NCI-H526 (cell line): ENCODE data around the gene RASL12.
"Not testable (repeated sequence)": the region's sequence is repeated elsewhere in the genome, so short reads cannot be mapped to it uniquely, and the experiment has no call there.

Source experiments
- DNase-seq, 2 experiments: peaks; one replicate each; lab custom pipeline; 2025; lab: John Stamatoyannopoulos, UW

RASL12 gene

DNA sequence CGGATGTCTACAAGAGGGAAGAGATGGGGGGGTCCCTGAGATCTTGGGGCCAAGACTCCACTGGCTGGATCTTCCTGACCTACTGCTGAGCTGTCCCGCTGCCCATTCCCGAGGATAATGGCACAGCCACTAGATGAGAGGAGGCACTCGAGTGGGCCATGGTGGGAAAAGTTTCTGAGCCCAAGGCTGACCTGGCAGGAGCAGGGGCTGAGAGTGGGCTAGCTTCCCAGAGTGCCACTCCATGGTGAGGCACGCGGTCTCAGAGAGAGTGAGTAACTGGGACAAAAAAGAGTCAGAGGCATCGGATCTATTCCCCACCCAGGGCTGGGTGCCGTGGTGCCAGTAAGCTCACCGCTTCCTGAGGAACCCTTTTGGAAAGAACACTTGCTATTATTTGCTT is 11.7 kb downstream of the RASL12 start:
- no peak for DNase-seq

DNA sequence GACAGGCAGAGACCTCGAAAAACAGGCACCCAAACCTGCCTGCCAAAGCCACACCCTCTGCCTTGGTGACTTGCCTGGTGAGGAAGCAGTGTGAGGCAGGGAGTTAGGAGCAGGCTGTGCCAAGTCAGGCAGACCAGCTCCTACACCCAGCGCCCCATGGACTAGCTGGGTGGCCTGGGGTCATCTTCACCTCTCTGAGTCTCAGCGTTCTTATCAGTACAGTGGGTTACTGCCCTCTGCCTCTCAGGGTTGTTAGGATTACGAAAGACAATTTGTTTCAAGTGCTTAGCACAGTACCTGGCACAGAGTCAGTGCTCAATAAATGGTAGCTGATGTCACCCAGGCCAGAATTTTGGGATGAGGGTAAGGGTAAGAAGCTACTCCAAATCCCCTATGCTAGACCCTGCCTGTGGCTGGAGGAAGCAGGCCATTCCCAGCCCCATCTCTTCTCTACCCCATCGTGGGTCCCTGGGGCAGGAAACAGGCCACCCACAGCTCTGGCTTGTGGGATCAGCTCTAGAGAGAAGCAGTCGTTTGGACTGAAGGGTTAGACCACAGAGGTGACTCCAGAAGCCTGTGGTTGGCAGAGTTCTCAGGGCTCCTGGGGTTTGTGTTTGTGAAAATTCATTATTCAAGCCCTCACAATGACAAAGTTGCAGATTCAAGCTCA is 12.5 kb downstream of the RASL12 start:
- DNase-seq = no peak

DNA sequence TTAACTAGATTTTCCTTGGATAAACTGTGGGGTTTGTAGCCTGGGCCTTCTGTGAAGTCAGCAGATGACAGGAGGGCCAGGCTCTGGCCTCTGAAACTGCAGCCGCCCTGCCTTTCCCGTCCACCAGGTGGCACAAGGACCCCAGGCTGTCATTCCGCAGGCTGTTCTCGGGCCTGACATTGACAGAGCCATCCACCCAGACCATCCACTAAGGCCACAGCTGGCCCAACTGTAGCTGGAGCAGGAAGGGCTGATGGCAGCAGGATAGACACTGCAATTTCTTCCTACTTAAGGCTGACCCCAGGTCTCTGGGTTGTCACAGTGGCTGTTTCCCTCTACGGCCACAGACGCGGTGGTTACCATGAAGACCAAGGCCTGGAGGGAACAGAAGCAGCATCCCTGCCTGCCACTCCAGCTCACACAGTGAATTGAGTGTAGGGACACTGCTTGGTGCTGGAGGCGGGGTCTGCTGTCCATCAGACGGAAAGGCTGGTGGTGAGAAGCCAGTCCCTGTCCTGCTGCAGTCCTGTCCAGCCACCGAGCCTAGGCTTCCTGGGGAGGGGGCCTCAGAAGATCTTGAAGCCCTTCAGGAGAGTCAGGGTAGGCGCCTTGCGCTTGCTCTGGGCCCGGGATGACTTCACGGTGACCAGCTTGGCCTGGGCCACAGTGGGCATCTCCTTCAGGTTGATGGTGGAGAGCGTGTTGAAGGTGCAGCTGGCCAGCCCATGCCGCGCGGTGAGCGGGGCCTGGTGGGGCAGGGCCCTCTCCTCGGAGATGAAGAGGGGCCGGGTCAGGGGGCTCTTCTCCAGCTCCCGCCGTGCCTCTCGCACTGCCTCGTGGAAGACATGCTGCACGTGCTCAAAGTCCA is 13.2 kb downstream of the RASL12 start:
- peak in 1 of 2 experiments; percentile 80 for DNase-seq

DNA sequence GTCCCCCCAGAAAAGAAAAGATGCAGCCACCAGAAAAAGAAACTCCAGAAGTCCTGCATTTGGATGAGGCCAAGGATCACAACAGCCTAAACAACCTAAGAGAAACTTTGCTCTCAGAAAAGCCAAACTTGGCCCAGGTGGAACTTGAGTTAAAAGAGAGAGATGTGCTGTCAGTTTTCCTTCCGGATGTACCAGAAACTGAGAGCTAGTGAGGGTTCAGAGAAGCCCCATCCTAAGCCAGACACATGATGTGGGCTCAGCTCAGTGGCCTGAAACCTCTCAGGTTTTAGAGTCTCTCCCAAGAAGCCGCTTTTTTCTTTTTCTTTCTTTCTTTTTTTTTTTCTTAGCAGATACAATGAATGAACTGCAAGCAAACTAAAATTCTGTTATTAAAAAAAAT is 14.8 kb downstream of the RASL12 start:
- DNase-seq = no peak

DNA sequence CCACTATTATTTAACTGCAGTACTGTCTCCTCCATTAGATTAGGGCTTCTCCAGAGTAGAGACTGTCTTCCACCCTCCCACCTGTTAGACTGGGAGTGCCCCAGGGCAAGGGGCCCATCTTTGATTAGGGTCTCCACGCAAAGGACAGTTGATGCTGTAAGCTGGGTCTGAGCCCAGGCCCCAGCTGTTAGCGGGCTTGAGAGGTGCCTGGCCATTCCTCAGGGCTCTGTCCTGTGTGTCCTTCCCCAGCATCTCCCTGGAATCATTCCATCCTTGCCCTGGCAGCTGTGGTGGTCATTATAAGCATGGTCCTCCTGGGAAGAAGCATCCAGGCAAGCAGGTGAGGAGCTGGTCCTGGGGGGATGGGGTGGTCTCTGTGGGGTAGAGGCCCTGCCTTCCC is 16.5 kb downstream of the RASL12 start:
- no peak for DNase-seq

DNA sequence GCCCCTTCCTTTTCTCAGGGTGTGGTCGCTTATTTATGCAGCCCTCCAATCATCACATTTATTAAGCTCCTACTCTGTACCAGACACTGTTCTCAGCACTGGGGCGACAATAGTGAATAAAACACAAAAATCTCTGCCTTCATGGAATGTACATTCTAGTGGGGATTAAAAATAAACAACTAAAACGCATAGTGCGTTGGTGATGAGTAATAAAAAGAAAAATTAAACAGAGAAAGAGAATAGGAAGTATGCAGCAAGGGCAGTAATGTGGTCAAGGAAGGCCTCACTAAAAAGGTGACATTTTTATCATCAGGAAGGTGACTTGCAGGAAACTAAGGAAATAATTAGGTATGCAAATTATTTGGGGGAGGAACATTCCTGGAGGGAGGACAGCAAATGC is 17.5 kb downstream of the RASL12 start:
- DNase-seq = no peak

DNA sequence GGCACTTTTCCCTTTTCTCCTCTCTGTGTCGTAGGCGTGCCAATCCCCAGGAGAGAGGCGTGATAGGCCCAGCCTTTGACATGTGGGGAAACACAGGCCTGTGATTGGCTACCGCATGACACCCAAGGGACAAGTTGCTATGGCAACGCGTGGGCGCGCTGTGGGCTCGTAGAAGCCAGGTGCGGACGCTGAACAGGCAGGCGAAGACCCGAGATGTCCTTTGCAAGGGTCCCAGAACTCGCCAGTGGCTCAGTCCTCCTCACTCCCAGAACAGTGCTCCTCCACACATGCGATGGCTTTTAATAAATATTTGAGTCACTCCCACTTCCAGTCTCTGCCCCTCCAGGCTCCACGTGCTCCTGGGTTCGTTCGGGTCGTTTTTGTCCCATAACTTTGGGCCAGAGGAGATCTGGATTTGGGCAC is 18.4 kb downstream of the RASL12 start:
- DNase-seq = peak; percentile 94 to 98

DNA sequence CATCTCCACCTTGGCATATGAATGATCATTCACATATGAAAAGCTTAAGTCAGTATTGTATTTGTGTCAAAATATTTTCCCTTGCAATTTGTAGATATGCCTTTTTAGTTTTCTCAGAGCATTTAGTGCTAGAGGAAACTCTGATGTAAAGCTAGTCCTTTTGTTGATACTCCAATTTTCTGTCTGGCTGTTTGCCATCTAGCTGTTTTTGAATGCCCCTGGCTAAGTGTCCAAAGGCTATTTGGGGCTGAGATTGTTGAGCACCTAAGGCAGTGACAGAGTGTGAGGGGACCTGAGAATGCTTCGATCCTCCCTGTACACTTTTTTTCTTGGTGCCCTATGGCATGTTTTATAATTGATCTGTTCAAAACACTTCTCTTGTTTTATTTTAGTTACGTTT is 19.6 kb downstream of the RASL12 start:
- no peak for DNase-seq

DNA sequence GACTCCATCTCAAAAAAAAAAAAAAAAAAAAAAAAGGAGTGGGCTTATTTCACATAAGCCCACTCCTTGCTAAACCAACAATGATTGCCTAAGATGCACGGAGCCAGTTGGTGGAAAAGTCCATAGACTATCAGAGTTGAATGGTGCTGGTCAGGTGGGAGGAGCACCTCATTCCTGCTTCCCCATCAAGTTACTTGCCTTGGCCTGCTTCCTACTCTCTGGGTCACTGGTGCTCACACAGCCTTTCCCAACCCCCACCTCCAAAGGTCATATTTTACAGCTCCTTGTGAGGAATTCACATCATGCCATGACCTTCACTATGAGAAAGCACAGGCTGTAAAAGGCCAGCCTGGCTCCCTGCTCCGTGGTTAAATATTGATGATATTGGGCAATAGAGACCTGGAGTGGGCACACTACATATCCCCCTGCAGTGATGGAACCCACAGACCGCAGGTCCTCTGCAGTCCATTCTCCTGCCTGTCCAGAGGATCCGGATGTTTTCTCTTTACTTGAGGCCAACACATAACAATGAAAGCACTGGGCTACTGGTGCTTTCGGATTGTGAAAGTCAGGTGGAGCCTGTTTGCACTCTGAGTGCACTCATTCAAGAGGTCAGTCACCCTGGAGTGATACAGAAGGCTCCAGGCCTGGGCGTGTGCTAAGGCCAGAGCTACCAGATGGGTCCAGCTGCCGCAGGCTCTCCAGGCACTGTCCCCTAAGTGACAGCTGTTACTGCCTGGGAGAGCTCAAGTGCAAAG is 22.9 kb downstream of the RASL12 start, which contains the start of gene SLC51B:
TSS of gene SLC51B (plus strand) at position 664 of the 758 bp plus-strand sequence. CDS start 4,618 bp downstream, outside the sequence.
- DNase-seq = peak in 1 of 2 experiments; percentile 67

DNA sequence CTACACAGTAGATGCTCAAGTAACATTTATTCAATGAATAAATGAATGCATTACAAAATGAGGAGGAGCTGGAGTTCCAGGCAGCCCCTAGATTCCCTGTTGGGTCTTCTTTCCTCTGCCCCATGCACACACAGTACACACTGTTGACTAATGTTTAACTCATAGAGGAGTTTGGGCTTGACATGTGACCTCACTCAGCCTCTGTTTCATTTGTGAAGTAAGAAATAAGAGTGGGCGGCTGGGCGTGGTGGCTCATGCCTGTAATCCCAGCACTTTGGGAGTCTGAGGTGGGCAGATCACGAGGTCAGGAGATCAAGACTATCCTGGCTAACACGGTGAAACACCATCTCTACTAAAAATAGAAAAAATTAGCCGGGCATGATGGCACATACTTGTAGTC is 23.6 kb downstream of the RASL12 start:
- not testable (repeated sequence) for DNase-seq

DNA sequence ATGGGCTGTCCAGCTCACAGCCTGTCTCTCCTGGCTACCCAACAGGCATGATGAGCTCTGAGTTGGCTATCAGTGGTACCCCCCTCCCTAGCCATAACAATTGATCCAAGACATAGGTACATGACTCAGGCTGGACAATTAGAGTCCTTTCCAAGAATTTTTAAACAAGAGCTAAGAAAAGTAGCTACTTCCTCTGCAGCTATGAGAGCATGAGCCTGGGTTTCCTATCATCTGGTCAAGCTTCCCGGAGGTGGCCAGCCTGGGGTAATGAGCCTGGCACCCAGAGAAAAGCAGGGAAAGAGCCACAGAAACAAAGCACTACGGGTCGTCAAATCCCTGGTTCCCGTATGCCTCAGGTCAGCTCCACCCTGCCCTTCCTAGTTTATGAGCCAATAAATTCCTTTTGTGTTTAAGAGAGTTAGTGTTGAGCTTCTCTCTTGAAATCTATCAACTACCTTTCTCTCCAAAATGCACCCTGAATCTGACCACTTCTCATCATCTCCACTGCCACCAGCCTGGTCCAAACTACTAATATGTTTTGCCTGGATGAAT is 24.9 kb downstream of the RASL12 start:
- no peak for DNase-seq

DNA sequence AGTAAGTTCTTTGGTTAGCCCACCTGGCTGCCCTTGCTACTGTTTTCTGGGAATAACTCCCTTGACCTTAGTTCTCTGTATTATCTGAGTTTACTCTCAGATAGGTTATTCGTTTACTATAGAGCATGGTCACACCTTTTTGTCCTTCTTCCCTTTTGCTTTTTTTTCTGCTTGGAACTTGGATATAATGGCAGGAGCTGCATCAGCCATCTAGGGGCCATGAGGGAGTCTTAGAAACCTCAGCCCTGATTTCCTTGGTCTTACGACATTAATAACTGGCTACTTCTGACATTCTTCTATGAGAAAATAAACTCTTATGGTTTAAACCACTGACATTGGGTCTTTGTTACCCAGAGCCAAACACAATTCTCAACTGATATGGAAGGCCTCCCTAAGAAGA is 26.0 kb downstream of the RASL12 start:
- DNase-seq = no peak

DNA sequence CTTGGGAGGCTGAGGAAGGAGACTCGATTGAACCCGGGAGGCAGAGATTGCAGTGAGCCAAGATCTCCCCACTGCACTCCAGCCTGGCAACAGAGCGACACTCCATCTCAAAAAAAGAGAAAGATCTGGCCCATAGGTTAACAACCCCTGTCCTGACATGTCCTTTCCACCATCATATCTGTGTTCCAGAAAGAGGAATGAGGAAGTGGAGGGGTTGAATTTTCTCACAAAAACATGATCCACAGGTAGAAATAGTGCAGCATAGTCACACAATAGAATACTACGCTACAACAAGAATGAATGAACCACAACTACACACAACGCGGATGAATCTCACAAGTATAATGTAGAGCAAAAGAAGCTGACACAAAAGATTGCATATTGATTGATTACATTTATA is 27.3 kb downstream of the RASL12 start:
- DNase-seq = no peak

DNA sequence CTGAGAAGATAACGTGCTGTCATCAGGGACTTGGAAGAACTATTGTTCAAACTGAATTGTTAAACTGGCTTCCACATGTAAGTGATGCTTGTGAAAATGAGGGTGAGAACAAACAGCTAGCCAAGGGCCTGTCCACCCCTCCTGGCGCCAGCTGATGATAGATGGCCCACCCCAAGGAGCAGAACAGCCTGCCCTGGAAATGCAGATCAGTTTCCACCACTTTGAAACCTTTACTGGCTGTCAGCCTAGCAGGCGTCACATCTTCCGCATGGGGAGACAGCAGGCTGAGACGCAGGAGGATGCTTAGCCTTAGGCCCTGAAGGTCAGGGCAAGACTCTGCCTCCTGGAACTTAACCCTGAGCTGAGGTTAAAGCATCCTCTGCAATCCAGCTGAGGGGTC is 29.0 kb downstream of the RASL12 start:
- DNase-seq = no peak

DNA sequence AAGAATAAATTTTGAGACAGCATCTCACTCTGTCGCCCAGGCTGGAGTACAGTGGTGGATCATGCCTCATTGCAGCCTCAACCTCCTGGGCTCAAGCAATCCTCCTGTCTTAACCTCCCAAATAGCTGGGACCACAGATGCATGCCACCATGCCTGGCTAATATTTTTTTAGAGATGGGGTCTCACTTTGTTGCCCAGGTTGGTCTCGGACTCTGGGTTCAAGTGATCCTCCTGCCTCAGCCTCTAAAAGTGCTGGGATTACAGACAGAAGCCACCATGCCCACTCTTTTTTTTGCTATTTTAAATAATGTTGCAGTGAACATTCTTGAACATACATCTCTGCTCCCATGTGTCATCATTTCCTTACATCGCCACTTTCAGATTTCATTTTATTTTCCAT is 29.4 kb downstream of the RASL12 start:
- no peak for DNase-seq

DNA sequence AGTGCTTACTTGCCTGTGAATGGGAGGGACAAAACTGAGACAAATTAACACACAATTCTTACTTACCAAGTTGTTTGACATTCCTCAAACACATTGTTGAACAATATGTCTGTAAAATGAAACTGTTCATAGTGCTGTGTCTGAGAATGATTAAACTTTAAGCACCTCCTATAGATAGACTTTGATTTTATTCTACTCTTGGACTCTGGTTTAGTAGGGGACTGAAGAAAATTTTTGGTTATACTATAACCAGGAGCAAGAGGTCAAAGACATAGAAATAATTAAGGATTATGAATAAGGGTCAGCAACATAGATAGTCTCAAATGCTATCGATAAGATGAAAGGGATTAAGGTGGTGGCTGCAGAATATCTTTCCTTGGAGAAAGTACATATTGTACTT is 30.5 kb downstream of the RASL12 start:
- no peak for DNase-seq

DNA sequence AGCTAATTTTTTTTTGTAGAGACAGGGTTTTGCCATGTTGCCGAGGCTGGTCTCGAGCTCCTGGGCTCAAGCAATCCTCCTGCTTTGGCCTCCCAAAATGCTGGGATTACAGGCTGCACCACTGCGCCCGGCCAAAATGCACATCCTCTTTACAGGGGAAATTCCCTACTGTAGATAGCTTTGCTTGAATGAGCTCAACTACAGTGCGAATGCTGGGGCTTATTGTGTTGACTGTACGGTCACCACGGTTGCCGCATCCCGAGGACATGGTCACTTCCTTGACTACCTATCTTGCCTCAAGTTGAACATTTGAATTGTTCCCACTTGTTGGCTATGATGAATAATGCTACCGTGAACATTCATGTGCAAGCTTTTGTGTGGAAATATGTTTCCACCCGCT is 33.1 kb downstream of the RASL12 start:
- DNase-seq = no peak

DNA sequence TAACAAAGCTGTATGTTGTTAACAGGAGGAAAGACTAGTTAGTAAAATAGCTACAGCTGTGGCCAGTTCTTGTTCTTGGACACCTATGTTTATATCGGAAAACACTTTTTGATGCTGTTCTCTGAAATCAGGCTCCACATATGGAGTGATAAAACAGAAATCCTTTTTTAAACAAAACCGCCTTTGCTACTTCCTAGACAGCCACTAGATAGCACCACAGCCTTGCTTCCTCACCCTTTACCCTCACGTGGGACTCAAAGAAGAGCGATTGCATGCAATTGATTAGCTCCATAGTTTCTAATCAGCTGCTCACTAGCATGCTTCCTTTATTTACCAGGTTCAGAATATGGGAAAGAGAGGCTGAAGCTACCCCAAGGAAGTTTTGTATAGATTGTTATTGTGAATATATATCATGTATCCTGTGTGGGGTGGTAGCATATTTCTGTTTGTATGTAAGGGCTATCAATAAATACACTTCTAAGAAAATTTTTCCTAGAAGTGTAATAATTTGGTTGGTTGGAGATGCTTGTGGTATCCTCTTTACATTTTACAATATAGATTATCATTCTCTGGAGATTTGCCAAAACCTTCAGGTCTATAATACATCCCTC is 34.0 kb downstream of the RASL12 start:
- peak; percentile 40 to 56 for DNase-seq

DNA sequence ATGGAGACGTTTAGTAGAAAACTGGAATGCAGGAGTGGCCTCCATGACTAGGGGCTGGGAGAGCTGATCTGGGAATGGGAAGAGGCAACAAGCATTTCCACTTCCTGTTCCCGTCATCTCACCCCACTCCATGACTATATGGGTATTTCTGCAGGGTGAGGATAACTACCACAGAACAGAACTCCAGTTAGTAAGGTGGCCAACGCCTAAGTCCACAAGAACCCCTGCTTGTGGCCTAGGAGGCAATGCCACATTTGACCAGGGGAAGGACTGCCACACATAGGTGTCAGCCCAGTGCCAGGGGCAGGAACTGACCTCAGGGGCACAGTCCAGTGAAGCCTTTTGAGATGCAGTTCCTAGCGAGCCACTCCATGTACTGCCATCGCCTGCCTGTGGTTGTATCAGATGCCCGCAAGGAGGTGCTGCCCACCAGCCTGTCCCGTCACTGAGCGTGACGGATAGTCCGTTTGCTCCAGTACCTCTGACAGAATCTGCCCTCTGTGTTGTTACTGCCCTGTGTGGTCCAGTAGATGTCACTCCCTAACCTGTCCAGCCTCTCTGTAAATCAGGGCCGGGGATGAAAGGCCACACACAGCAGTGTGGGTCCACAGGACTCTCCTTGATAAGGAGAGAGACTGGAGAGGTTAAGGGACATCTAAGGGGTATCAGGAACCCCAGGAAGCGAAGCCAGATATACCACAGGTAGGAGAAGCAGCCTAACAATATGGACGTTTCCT is 34.8 kb downstream of the RASL12 start:
- DNase-seq = peak; percentile 74 to 88

DNA sequence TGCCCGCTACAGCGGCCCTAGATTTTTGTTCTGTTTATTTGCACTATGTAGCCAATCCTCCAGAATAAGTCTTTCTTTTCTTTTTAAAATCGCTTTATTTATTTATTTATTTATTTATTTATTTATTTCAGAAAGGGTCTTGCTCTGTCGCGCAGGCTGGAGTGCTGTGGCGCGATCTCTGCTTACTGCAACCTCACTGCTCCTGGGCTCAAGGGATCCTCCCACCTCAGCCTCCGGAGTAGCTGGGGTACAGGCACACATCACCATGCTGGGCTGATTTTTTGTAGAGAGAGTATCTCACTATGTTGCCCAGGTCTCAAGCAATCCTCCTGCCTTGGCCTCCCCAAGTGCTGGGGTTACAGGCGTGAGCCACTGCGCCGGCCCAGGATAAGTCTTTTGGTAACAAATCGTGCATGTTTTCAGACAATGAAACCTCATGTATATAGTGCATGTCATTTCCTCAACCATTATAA is 38.0 kb downstream of the RASL12 start:
- no peak for DNase-seq
